Ramos (cell line): ENCODE measurements around the gene B4GALT5.
"Not testable (repeated sequence)": the region's sequence is repeated elsewhere in the genome, so short reads cannot be mapped to it uniquely, and the experiment has no call there.

Experiments used
- in situ Hi-C: fragments of 300-500 bp; cut with MboI; formaldehyde crosslinking; loops from one replicate; pipeline ENCODE4 v1.14.3; 2022; ENCODE audit warnings: low sequenced_read_pairs; ENCODE audit not compliant: unreplicated experiment

Gene B4GALT5

GRCh38 chr20:49616154-49617007 is 97.3 kb downstream of the B4GALT5 start:
- in situ Hi-C loops, result no loop called here

- in situ Hi-C loops, result no loop called here
Measured at GRCh38 chr20:49615401-49616153, 98.1 kb downstream of the B4GALT5 start.

GRCh38 chr20:49615051-49615400 is 98.7 kb downstream of the B4GALT5 start:
- in situ Hi-C loops, result not testable (repeated sequence)

GRCh38 chr20:49614338-49615050 is 99.2 kb downstream of the B4GALT5 start:
- in situ Hi-C loops, result no loop called here

- in situ Hi-C loops, result no loop called here
Measured at GRCh38 chr20:49612127-49612738, 101.4 kb downstream of the B4GALT5 start.

- in situ Hi-C loops, result not testable (repeated sequence)
Measured at GRCh38 chr20:49611539-49612126, 102.0 kb downstream of the B4GALT5 start.

- in situ Hi-C loops, result no loop called here
Measured at GRCh38 chr20:49610691-49611538, 102.8 kb downstream of the B4GALT5 start.

GRCh38 chr20:49608752-49609670 is 104.7 kb downstream of the B4GALT5 start:
- in situ Hi-C loops, result loop anchor here (10.0 kb wide), 2 partner anchors 64 to 276 kb away; no protein-coding TSS in a partner anchor

- in situ Hi-C loops, result loop anchor here (10.0 kb wide), 2 partner anchors 63 to 277 kb away; no protein-coding TSS in a partner anchor
Measured at GRCh38 chr20:49607568-49607967, 106.1 kb downstream of the B4GALT5 start.

- in situ Hi-C loops, result loop anchor here (5.0 to 10.0 kb wide), 3 partner anchors 58 to 282 kb away; no protein-coding TSS in a partner anchor
Measured at GRCh38 chr20:49603209-49603627, 110.5 kb downstream of the B4GALT5 start.

- in situ Hi-C loops, result loop anchor here (5.0 to 10.0 kb wide), 3 partner anchors 58 to 282 kb away; no protein-coding TSS in a partner anchor
Measured at GRCh38 chr20:49602345-49603208, 111.1 kb downstream of the B4GALT5 start.

- in situ Hi-C loops, result loop anchor here (5.0 to 10.0 kb wide), 3 partner anchors 57 to 283 kb away; no protein-coding TSS in a partner anchor
Measured at GRCh38 chr20:49601153-49601924, 112.3 kb downstream of the B4GALT5 start.

GRCh38 chr20:49599746-49600113 is 113.9 kb downstream of the B4GALT5 start:
- in situ Hi-C loops, result loop anchor here (5.0 to 10.0 kb wide), 3 partner anchors 55 to 285 kb away; no protein-coding TSS in a partner anchor

- in situ Hi-C loops, result no loop called here
Measured at GRCh38 chr20:49597825-49598395, 115.8 kb downstream of the B4GALT5 start.

GRCh38 chr20:49595811-49596561 is 117.7 kb downstream of the B4GALT5 start:
- in situ Hi-C loops, result no loop called here
